GM21576 (cell line): ENCODE results near the gene VPREB3.
"Not testable (repeated sequence)": the region's sequence is repeated elsewhere in the genome, so short reads cannot be mapped to it uniquely, and the experiment has no call there.

ENCODE experiments used
- ATAC-seq: cut with Tn5 transposase; IDR thresholded peaks from one replicate; pipeline ENCODE4 v1.9.1; 2021; ENCODE audit warnings: mild to moderate bottlenecking, moderate library complexity; ENCODE audit not compliant: unreplicated experiment

VPREB3 gene

GRCh38 chr22:23744485-23744884 is 9.7 kb downstream of the VPREB3 start:
- no peak for ATAC-seq

DNA sequence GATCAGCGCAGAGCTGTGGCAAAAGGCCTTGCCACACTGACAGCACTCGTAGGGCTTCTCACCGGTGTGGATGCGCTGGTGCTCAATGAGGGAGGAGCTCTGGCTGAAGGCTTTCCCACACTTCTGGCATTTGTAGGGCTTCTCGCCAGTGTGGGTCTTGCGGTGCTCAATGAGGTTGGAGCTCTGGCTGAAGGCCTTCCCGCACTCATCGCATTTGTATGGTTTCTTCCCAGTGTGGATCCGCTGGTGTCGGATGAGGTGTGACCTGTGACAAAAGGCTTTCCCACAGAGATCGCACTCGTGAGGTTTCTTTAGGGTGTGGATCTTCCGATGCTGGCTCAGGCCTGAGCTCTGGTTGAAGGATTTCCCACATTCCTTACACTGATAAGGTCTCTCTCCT is 10.2 kb downstream of the VPREB3 start:
- no peak for ATAC-seq

- no peak for ATAC-seq
Measured at GRCh38 chr22:23743303-23743705, 10.9 kb downstream of the VPREB3 start.

DNA sequence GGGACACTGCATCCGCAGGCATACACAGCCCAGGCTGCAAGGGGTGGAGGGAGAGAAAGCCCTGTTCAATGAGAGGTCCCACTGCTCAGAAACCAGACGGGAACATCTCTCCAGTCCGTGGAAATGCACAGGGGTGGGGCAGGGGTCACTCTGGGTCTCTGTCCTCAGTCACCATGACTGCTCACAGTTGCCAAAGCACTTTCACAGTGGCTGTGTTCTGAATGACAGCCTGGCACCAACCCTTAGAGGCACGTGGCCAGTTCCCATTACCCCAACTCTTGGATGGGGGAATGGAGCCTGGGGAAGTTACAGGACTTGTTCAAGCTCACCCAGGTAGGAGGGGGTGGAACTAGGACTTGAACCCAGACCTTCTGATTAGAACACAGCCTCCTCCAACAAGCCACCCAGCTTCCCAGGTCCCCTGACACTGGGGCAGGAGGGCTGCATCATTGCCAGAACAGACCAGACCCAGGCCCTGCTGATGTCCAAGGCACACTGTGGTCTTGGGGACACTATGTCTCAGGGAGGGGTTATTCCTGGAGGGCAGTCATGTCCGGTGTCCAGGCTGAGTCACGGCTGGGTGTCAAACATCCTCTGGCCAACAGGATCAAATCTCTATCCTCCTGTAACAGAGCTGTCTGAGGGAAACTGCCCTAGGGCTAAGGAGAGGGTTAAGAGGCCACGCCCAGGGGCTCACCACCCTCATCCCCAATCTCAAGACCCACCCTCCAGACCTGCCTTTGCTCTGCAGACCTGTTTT is 11.5 kb downstream of the VPREB3 start:
- ATAC-seq: no peak

DNA sequence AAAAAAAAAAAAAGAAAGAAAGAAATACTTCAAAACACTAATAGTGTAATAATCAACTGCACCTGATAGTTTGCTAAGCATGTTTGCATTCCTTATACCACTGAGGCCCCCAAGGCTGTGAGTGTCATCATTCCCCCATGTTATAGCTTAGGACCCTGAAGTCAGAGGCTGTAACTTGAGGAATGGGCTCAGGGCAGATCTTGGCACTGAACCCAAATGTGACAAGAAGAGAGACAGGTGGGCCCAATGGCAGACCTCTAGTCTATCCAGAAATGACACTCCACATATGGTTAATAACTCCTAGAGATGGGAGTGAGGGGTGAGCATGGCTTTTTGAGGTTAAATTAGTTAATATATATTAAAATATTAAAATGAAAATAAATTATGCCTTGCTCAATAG is 16.5 kb downstream of the VPREB3 start:
- ATAC-seq: no peak

DNA sequence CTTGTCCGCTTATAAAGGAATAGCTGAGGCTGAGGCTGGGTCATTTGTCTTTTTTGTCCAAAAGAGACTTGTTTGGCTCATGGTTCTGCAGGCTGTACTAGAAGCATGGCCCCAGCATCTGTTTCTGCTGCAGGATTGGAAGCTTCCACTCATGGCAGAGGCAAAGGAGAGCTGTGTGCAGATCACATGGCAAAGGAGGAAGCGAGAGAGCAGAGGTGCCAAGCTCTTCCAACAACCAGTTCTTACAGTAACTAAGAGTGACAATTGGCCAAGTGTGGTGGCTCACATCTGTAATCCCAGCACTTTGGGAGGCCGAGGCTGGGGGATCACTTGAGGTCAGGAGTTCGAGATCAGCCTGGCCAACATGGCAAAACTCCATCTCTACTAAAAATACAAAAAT is 26.1 kb downstream of the VPREB3 start:
- ATAC-seq: not testable (repeated sequence)

- no peak for ATAC-seq
Measured at GRCh38 chr22:23722724-23723123, 31.5 kb downstream of the VPREB3 start.

DNA sequence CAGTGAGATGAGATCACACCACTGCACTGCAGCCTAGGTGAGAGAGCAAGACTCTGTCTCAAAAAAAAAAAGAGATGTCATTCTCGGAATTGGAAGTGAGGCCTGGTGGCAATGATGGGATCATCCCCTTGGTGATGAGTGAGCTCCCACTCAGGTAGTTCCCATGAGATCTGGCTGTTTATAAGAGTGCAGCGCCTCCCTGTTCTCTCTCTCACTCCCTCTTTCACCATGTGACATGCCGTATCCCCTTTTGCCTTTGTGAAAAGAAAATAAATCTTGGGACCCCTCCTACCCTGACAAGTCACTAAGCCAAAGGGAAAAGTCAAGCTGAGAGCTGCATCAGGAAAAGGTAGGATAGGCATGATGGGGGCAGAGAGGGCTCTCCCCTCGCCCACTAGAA is 32.1 kb downstream of the VPREB3 start:
- no peak for ATAC-seq

DNA sequence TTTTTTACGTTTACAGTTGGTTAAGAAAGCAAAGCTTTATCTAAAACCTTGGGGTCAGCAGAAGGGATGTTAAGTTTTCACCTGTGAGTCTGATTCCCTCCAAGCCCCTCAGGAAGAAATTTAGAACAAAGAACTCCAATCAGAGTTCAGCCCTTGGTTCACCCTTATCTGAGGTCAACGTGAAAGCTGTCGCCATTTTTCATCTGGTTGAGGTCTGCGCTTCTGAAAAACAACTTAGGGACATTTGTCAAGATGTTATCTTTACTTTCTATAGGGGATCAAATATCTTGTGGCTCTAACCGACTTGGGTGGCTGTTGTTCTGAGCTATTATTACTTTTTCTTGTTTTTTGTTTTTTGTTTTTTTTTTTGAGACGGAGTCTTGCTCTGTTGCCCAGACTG is 33.4 kb downstream of the VPREB3 start:
- ATAC-seq: no peak

- ATAC-seq: no peak
Measured at GRCh38 chr22:23718371-23719165, 35.7 kb downstream of the VPREB3 start.

DNA sequence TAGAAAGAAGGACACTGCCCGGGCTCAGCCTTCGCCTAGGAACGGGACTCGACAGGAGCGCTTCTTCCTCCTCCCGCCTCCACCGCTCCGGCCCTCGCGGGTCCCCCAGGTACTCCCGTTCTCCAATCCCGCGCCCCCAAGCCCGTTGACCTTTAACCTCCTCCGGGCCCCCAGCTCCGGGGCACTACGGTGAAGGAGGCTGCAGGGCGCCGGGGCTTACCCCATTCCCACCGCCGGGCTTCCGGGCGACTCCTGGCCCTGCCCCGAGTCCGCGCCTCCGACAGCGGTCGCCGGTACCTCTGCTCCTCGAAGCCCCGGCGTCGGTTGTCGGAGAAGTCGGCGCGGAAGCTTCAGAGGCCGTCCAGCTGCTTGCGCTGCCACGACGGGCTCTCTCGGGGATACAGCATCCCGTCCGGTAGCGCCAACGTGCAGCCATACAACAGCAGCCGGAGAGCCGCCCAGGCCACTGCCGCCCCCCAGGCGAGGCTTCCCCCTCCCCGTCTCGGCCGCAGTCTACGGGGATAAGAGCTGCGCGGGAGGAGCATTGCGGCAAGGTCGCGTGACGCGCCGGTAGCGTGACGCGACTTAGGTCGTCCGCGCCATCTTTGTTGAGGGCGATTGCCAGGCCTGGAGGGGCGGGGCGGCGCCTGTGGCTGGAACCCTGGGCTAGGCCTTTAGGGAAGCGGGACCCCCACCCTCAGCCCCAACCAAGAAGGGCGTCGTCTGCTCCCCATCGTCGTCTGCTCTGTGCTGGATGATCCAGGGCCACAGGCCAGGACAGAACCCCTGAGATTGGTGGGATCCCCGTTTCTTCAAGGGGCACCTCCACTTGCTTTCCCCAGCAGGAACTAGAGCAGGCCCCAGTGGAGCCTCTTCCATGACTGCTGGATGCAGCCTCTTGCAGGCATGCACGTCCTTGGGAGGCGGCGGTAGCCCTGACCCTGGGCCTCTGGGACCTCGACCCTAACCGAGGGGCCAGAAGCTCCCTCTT is 37.1 kb downstream of the VPREB3 start:
- peak; percentile 68 for ATAC-seq

- no peak for ATAC-seq
Measured at GRCh38 chr22:23715806-23716375, 38.3 kb downstream of the VPREB3 start.

GRCh38 chr22:23714596-23715578 is 39.3 kb downstream of the VPREB3 start:
- no peak for ATAC-seq

DNA sequence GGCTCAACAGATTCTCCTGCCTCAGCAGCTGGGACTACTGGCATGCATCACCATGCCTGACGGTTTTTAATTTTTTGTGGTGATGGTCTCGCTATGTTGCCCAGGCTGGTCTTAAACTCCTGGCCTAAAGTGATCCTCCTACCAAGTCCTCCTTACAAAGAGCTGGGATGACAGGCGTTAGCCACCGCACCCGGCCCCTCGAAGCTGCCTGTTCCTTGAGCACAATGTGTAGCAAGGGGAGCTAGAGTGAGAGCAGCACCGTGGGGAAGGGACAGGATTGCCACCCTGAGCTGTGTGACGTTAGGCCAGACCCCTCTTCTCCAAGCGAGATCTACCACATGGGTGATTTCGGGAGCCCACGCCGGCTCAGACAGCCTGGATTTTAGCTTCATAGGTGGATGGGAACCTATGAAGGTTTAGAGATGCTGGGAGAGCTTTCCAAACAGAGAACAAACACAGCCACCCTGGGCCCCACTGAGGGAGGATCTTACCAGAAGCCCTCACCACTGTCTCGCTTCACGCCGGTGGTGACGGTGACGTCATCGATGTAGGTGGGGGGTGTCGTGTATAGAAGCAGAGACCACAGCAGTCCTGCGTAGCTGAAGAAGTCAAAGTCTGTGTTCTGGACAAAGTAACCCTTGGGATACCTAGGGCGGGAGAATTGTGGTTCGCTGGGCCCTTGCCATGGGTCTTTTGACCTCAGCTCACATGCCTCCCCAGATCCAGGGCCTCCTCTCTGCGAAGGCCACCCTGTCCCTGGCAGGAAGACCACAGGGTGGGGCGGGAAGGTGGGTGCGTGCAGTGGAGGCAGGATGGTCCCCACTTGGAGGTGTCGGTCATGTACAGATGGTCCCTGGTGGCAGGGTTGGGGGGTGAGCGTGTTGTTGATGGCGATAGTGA is 40.3 kb downstream of the VPREB3 start:
- ATAC-seq: no peak

DNA sequence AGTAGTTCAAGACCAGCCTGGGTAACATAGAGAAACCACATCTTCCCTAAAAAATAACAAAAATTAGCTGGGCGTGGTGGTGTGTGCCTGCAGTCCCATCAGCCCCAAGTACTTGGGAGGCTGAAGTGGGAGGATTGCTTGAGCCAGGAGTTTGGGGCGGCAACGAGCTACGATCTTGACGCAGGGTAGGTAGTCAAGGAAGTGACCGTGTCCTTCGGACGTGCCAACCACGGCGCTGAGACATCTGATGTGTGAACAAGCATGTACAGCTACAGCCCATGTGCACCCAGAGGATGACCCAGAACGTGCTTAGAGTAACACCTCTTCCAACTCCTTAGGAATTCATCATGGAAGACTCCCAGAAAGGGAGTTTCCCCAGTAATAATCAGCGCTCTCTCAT is 42.0 kb downstream of the VPREB3 start:
- ATAC-seq: no peak

- no peak for ATAC-seq
Measured at GRCh38 chr22:23709107-23709506, 45.1 kb downstream of the VPREB3 start.

GRCh38 chr22:23708270-23708669 is 46.0 kb downstream of the VPREB3 start:
- ATAC-seq: no peak

GRCh38 chr22:23705358-23705757 is 48.9 kb downstream of the VPREB3 start:
- ATAC-seq: no peak

DNA sequence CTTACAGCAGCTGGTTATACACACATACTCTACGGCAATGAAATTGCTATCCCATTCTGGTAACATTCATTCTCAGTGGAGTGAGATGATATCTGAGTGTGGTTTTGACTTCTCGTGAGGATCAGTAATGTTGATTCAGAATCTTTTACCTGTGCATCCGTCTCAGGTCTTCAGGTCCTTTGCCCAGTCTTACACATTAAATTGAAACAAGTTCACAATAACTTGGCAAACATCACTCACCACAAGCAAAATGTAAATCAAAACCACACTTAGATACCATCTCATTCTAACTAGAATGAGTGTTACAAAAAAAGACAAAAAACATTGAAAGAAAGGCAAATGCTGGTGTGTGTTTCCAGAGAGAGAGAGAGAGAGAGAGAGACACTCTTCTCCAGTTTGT is 49.4 kb downstream of the VPREB3 start:
- ATAC-seq: no peak
